B cell (primary cell): ENCODE measurements around the gene BMAL2. TPM values are rescaled to one million over a fixed set of nuclear protein-coding genes. Genes with fewer than 3 reads are reported as not detected.

Experiments used
- ATAC-seq: fragments of 200-7000 bp; cut with Tn5 transposase; one replicate; pipeline ENCODE4 v1.10.0; 2021; ENCODE audit warnings: low read depth, mild to moderate bottlenecking, moderate number of reproducible peaks, moderate library complexity
- CTCF ChIA-PET: fragments of 350-600 bp; sonication (Branson Sonifier 250); formaldehyde crosslinking; loops from one replicate; lab custom pipeline; 2021; ENCODE audit warnings: antibody characterized with exemption, inconsistent platforms; lab: Charles Lee
- POLR2A ChIA-PET: fragments of 350-600 bp; sonication (Branson Sonifier 250); formaldehyde crosslinking; loops from one replicate; lab custom pipeline; 2021; ENCODE audit warnings: antibody characterized with exemption; lab: Charles Lee
- DNase-seq: peaks from one replicate; pipeline ENCODE4 v3.0.0; 2013
- H2AFZ ChIP-seq: 2 replicates; pipeline ENCODE4 v1.6.1; 2012; ENCODE audit warnings: mild to moderate bottlenecking, low read depth, low read length; ENCODE audit not compliant: insufficient read depth, poor library complexity, severe bottlenecking
- H3K27ac ChIP-seq, 2 donors: 1 replicate in 1 of 2; 2 replicates in 1 of 2; pipeline ENCODE4 v1.5.1; 2012 to 2013; ENCODE audit warnings: low read length in 2 of 2, mild to moderate bottlenecking in 2 of 2, moderate library complexity in 1 of 2
- H3K27me3 ChIP-seq, 4 experiments: fragments of 200-600 bp in 1 of 4; sonication (generic) in 1 of 4; replicated peaks in 1 of 4; 1 replicate in 2 of 4; 2 replicates in 2 of 4; pipeline versions ENCODE4 v1.6.1 to v1.7.0; 2013 to 2016; ENCODE audit warnings: low read length in 3 of 4, mild to moderate bottlenecking in 2 of 4, mixed read lengths in 1 of 4, moderate library complexity in 1 of 4; ENCODE audit not compliant: insufficient read depth in 4 of 4, control insufficient read depth in 3 of 4; ENCODE audit errors: control extremely low read depth in 1 of 4
- H3K36me3 ChIP-seq, 2 experiments: replicated peaks in 1 of 2; 1 replicate in 1 of 2; 2 replicates in 1 of 2; pipeline versions ENCODE4 v1.6.1 to v1.7.1; 2013; ENCODE audit warnings: low read length in 1 of 2; ENCODE audit not compliant: insufficient read depth in 2 of 2, control insufficient read depth in 1 of 2; ENCODE audit errors: control extremely low read depth in 1 of 2, extremely low read depth in 1 of 2
- H3K4me1 ChIP-seq, 2 donors: fragments of 200-600 bp in 1 of 2; sonication (generic) in 1 of 2; 1 replicate in 1 of 2; 2 replicates in 1 of 2; pipeline versions ENCODE4 v1.5.1 to v1.6.1; 2013 to 2017; ENCODE audit warnings: low read length in 2 of 2; ENCODE audit not compliant: control insufficient read depth in 2 of 2, insufficient read depth in 2 of 2
- H3K4me2 ChIP-seq: replicated peaks from 2 replicates; pipeline ENCODE3; 2012; ENCODE audit warnings: mild to moderate bottlenecking, low read depth, low read length; ENCODE audit not compliant: poor library complexity, severe bottlenecking
- H3K4me3 ChIP-seq, 5 experiments: fragments of 200-600 bp in 1 of 5; sonication (generic) in 1 of 5; 1 replicate in 3 of 5; 2 replicates in 2 of 5; pipeline versions ENCODE4 v1.5.1 to v1.7.0; 2011 to 2016; ENCODE audit warnings: low read length in 4 of 5, mild to moderate bottlenecking in 4 of 5, low read depth in 2 of 5, control low read depth in 1 of 5, moderate library complexity in 1 of 5; ENCODE audit not compliant: insufficient read depth in 1 of 5; ENCODE audit errors: control extremely low read depth in 1 of 5, extremely low read depth in 1 of 5
- H3K79me2 ChIP-seq: fragments of 200-600 bp; sonication (generic); one replicate; pipeline ENCODE4 v1.6.0; 2016; ENCODE audit warnings: low read length; ENCODE audit not compliant: control insufficient read depth, insufficient read depth
- H3K9ac ChIP-seq: fragments of 200-600 bp; sonication (generic); 2 replicates; pipeline ENCODE4 v1.6.1; 2017; ENCODE audit warnings: mild to moderate bottlenecking, low read length, moderate library complexity
- H3K9me3 ChIP-seq, 3 donors: one replicate each; pipeline versions ENCODE4 v1.6.1 to v1.7.1; 2013; ENCODE audit warnings: low read length in 2 of 3; ENCODE audit not compliant: control insufficient read depth in 2 of 3, insufficient read depth in 1 of 3; ENCODE audit errors: control extremely low read depth in 1 of 3
- H4K20me1 ChIP-seq: 2 replicates; pipeline ENCODE4 v1.6.0; 2012; ENCODE audit warnings: mild to moderate bottlenecking, low read length; ENCODE audit not compliant: insufficient read depth, control insufficient read depth, poor library complexity, severe bottlenecking
- H3K27ac Mint-ChIP-seq: one replicate; pipeline ENCODE4 v1.8.0; 2021; ENCODE audit warnings: mixed read lengths
- H3K27me3 Mint-ChIP-seq: one replicate; pipeline ENCODE4 v1.8.0; 2021; ENCODE audit warnings: mixed read lengths
- H3K4me1 Mint-ChIP-seq: one replicate; pipeline ENCODE4 v1.8.0; 2021; ENCODE audit warnings: mixed read lengths
- H3K4me3 Mint-ChIP-seq: one replicate; pipeline ENCODE4 v1.8.0; 2021; ENCODE audit warnings: mixed read lengths
- H3K9me3 Mint-ChIP-seq: one replicate; pipeline ENCODE4 v1.8.0; 2022; ENCODE audit warnings: mixed read lengths; ENCODE audit not compliant: insufficient read depth
- EZH2 ChIP-seq: IDR thresholded peaks from 2 replicates; pipeline ENCODE4 v1.6.1; 2012; ENCODE audit warnings: borderline replicate concordance, low read depth, mild to moderate bottlenecking, moderate library complexity, low read length; ENCODE audit not compliant: insufficient read depth, poor library complexity, severe bottlenecking
- WGBS: methylation state at CpG from one replicate; pipeline ENCODE4 v1.1.5; 2013; ENCODE audit warnings: missing lambda C conversion rate; ENCODE audit not compliant: insufficient coverage; 5-methylcytosine and 5-hydroxymethylcytosine counted together
- intact Hi-C: fragments of 100-400 bp; cut with micrococcal nuclease; formaldehyde crosslinking; loops from one replicate; pipeline ENCODE4 v1.10.0; 2022
- polyA plus RNA-seq: library from polyadenylated mRNA; depleted of rRNA; stranded (reverse); fragments of >200 nt; gene quantifications from 2 replicates; pipeline ENCODE4 v1.2.3, GENCODE V29; 2012
- total RNA-seq, 2 donors: library from RNA; stranded (reverse); fragments of 120-200 nt in 1 of 2; gene quantifications; 1 replicate in 1 of 2; 2 replicates in 1 of 2; pipeline versions ENCODE4 v1.2.3 to v1.2.4, GENCODE V29; 2013 to 2022
- TF ChIP-seq, protein P1 (sequence below): fragments of 200-600 bp; IDR thresholded peaks from one replicate; pipeline ENCODE4 v1.8.0; 2022; ENCODE audit warnings: antibody characterized with exemption, mild to moderate bottlenecking

Gene BMAL2
- total and polyA plus RNA-seq, 2 donors (not counting 1 experiment from before 2014, with no cell fraction given): 0.30 to 2.8 TPM

DNA sequence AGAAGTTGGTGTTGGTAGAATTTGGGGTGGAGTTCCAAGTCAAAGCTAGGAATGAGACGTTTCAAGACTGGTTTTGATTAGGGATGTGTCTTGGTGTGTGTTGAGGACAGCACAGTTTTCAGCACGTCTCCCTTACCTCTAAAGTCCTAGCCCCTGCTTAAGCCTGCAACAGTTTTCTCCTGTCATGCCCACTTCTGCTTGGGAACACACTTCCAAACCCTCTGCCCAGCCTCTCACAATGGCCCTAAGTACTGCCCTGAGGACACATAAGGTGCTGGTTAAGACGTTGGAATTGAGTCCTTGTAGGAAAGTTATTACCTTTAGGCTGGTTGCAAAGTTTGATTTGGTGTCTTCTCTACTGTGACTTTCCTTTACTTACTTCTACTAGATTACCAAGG is 710 bp upstream of the BMAL2 start:
- H3K4me3 ChIP-seq: peak overlapping the region in 2 of 5 experiments; percentile 60 to 65
- WGBS: 60% methylated on average over 1 of the region's 3 CpGs
- H3K9me3 Mint-ChIP-seq: no peaks in the 10 kb centered on the region
- peak overlapping the region; percentile 88 for H3K4me2 ChIP-seq
- peak overlapping the region; percentile 61 for H3K9ac ChIP-seq
- peaks cover 29% of the 10 kb centered on the region for H3K27me3 Mint-ChIP-seq
- peak overlapping the region; percentile 88 for H3K4me3 Mint-ChIP-seq
- TF ChIP-seq, protein P1, sequence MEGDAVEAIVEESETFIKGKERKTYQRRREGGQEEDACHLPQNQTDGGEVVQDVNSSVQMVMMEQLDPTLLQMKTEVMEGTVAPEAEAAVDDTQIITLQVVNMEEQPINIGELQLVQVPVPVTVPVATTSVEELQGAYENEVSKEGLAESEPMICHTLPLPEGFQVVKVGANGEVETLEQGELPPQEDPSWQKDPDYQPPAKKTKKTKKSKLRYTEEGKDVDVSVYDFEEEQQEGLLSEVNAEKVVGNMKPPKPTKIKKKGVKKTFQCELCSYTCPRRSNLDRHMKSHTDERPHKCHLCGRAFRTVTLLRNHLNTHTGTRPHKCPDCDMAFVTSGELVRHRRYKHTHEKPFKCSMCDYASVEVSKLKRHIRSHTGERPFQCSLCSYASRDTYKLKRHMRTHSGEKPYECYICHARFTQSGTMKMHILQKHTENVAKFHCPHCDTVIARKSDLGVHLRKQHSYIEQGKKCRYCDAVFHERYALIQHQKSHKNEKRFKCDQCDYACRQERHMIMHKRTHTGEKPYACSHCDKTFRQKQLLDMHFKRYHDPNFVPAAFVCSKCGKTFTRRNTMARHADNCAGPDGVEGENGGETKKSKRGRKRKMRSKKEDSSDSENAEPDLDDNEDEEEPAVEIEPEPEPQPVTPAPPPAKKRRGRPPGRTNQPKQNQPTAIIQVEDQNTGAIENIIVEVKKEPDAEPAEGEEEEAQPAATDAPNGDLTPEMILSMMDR: no peak
- no peak for TF ChIP-seq EZH2
- peaks cover 13 to 14% of the 10 kb centered on the region in 2 donors for H3K4me1 ChIP-seq
- H3K27me3 ChIP-seq: peaks cover 0 to 24% (median 20%) of the 10 kb centered on the region in 4 experiments
- no peak for ATAC-seq
- H3K9me3 ChIP-seq: no peaks in the 10 kb centered on the region
- H2AFZ ChIP-seq: peak overlapping the region; percentile 83
- intact Hi-C loops: no loop called here
- H3K27ac ChIP-seq: no peak overlapping the region
- peak overlapping the region; percentile 38 for H3K27ac Mint-ChIP-seq
- ChIA-PET POLR2A (no interaction called here), CTCF (interaction anchor here (1.2 to 1.3 kb wide), 2 partner anchors 26 to 28 kb away, joined by 3 to 9 read pairs; no protein-coding TSS in a partner anchor)
- no peaks in the 10 kb centered on the region for H3K36me3 ChIP-seq
- no peaks in the 10 kb centered on the region for H3K79me2 ChIP-seq
- H3K4me1 Mint-ChIP-seq: peaks cover 26% of the 10 kb centered on the region
- DNase-seq: no peak
- H4K20me1 ChIP-seq: no peaks in the 10 kb centered on the region

DNA sequence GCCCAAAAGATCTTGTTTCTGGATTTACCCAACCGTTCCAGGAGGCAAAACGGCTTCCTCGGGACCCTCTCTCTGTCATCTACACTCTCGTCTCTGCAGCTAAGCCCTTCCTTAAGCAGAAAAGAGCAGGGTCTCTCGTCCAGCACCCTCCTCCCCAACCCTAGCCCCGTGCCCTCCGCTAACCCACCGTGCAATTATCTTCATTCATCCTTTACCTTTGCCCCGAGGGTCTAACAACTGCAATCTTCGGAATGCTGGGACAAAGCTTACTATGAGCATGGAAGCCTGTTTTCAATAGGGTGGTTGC is 276 bp upstream of the BMAL2 start:
- peak overlapping the region; percentile 83 for H2AFZ ChIP-seq
- H3K9me3 ChIP-seq: no peaks in the 10 kb centered on the region
- H3K4me1 ChIP-seq: peaks cover 13 to 14% of the 10 kb centered on the region in 2 donors
- H4K20me1 ChIP-seq: no peaks in the 10 kb centered on the region
- ATAC-seq: no peak
- H3K4me2 ChIP-seq: peak overlapping the region; percentile 88
- Mint-ChIP-seq H3K4me1 (peaks cover 26% of the 10 kb centered on the region), H3K27me3 (peaks cover 29% of the 10 kb centered on the region), H3K4me3 (peak overlapping the region; percentile 88), H3K27ac (peak overlapping the region; percentile 38), H3K9me3 (no peaks in the 10 kb centered on the region)
- no peak for TF ChIP-seq EZH2
- TF ChIP-seq, protein P1: no peak
- WGBS: 16% methylated on average over 10 of the region's 10 CpGs
- DNase-seq: no peak
- H3K27me3 ChIP-seq: peaks cover 0 to 24% (median 20%) of the 10 kb centered on the region in 4 experiments
- intact Hi-C loops: no loop called here
- H3K36me3 ChIP-seq: no peaks in the 10 kb centered on the region
- H3K79me2 ChIP-seq: no peaks in the 10 kb centered on the region
- CTCF ChIA-PET: interaction anchor here (1.3 kb wide), 1 partner anchor 29 kb away, joined by 3 read pairs; no protein-coding TSS in a partner anchor
- POLR2A ChIA-PET: no interaction called here
- peak overlapping the region; percentile 61 for H3K9ac ChIP-seq
- H3K27ac ChIP-seq: no peak overlapping the region
- H3K4me3 ChIP-seq: peak overlapping the region; percentile 13 to 66 (median 60)
